ENCODE data around the gene RYR2. TPM values are rescaled to one million over a fixed set of nuclear protein-coding genes. Genes with fewer than 3 reads are reported as not detected.
"Not testable (repeated sequence)": the region's sequence is repeated elsewhere in the genome, so short reads cannot be mapped to it uniquely, and the experiment has no call there.

Gene RYR2
- total RNA-seq, 3 donors from 2014 or later = 0.16 to 0.59 (median 0.33) TPM

- no peaks in the 10 kb centered on the region for H3K27me3 ChIP-seq
- no peaks in the 10 kb centered on the region for H3K4me1 ChIP-seq
- TF ChIP-seq POLR2A (IDR thresholded peaks at IDR 0.05) (no peak), POLR2AphosphoS5 (IDR thresholded peaks at IDR 0.05) (no peak)
- TF ChIP-seq, protein P1, sequence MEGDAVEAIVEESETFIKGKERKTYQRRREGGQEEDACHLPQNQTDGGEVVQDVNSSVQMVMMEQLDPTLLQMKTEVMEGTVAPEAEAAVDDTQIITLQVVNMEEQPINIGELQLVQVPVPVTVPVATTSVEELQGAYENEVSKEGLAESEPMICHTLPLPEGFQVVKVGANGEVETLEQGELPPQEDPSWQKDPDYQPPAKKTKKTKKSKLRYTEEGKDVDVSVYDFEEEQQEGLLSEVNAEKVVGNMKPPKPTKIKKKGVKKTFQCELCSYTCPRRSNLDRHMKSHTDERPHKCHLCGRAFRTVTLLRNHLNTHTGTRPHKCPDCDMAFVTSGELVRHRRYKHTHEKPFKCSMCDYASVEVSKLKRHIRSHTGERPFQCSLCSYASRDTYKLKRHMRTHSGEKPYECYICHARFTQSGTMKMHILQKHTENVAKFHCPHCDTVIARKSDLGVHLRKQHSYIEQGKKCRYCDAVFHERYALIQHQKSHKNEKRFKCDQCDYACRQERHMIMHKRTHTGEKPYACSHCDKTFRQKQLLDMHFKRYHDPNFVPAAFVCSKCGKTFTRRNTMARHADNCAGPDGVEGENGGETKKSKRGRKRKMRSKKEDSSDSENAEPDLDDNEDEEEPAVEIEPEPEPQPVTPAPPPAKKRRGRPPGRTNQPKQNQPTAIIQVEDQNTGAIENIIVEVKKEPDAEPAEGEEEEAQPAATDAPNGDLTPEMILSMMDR (IDR thresholded peaks at IDR 0.05) = no peak
- no peak overlapping the region for H3K4me3 ChIP-seq
- intact Hi-C loops (cut with DNase I; ENCODE audit: low total_unique reads) = no loop called here
- no peaks in the 10 kb centered on the region for H3K9me3 ChIP-seq
- no peaks in the 10 kb centered on the region for H3K36me3 ChIP-seq
- no peak overlapping the region for H3K27ac ChIP-seq
- no peak for DNase-seq (ENCODE audit: low spot score in 2 of 2)
Measured at GRCh38 chr1:237141502-237141901, 99.5 kb downstream of the RYR2 start.

GRCh38 chr1:237145379-237146135 lies 103.6 kb downstream of the RYR2 start:
- H3K4me1 ChIP-seq = no peaks in the 10 kb centered on the region
- H3K4me3 ChIP-seq = no peak overlapping the region

DNA sequence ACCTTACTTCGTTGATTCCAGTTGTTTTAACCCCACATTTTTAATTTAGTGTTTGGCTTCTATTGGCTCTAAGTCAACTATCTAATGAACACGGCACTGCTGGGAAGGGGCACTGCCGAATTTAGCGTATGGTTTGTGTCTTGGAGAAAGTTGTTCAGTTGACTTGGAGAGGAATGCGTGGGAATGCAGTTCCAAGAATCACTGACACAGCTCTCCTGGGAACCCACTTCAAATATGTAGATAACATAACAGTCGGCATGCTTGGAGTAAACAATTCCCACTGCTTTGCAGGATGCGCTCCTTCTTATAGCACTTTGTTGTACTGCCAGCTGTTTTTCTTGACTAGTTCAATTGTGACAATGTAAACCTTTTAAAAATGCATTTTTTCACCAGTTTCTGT lies 104.3 kb downstream of the RYR2 start:
- no peak overlapping the region for H3K4me3 ChIP-seq
- TF ChIP-seq POLR2A (IDR thresholded peaks at IDR 0.05) (no peak), POLR2AphosphoS5 (IDR thresholded peaks at IDR 0.05) (no peak)
- TF ChIP-seq, protein P1 (IDR thresholded peaks at IDR 0.05) = no peak
- H3K27me3 ChIP-seq = no peaks in the 10 kb centered on the region
- intact Hi-C loops (cut with DNase I; ENCODE audit: low total_unique reads) = no loop called here
- DNase-seq (ENCODE audit: low spot score in 2 of 2) = no peak
- H3K9me3 ChIP-seq = no peaks in the 10 kb centered on the region
- H3K27ac ChIP-seq = no peak overlapping the region
- no peaks in the 10 kb centered on the region for H3K36me3 ChIP-seq
- H3K4me1 ChIP-seq = no peaks in the 10 kb centered on the region

More at GRCh38 chr1:237145379-237146135, 103.6 kb downstream of the RYR2 start:
- intact Hi-C loops (cut with DNase I; ENCODE audit: low total_unique reads) = no loop called here
- H3K9me3 ChIP-seq = no peaks in the 10 kb centered on the region
- no peak for DNase-seq (ENCODE audit: low spot score in 2 of 2)
- H3K27ac ChIP-seq = no peak overlapping the region
- no peak for TF ChIP-seq POLR2AphosphoS5 (IDR thresholded peaks at IDR 0.05)
- no peak for TF ChIP-seq POLR2A (IDR thresholded peaks at IDR 0.05)
- H3K36me3 ChIP-seq = no peaks in the 10 kb centered on the region
- no peaks in the 10 kb centered on the region for H3K27me3 ChIP-seq

DNA sequence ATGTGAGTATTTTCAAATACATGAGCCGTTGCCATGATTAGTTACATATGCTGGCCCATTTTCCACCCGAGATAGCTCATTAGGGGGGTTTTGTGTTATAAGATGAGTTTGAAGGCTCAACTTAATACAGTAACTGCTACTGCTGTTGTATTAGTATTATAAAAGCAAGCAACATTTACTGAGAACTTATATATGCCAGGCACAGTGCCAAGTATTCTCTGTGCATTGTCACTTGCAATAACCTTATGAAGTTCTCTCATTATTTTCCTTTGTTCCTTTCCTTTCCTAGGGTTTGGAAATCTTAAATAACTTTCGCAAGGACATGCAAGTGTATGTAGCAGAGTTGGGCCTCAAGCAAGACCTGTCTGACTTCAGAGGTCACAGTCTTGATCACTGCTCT lies 107.9 kb downstream of the RYR2 start:
- H3K9me3 ChIP-seq = no peaks in the 10 kb centered on the region
- DNase-seq (ENCODE audit: low spot score in 2 of 2) = no peak
- H3K4me3 ChIP-seq = no peak overlapping the region
- H3K27me3 ChIP-seq = no peaks in the 10 kb centered on the region
- H3K4me1 ChIP-seq = no peaks in the 10 kb centered on the region
- TF ChIP-seq POLR2A (IDR thresholded peaks at IDR 0.05) = no peak
- TF ChIP-seq, protein P1 (IDR thresholded peaks at IDR 0.05) = no peak
- no peak for TF ChIP-seq POLR2AphosphoS5 (IDR thresholded peaks at IDR 0.05)
- intact Hi-C loops (cut with DNase I; ENCODE audit: low total_unique reads) = no loop called here
- H3K27ac ChIP-seq = no peak overlapping the region
- no peaks in the 10 kb centered on the region for H3K36me3 ChIP-seq

- H3K27me3 ChIP-seq; H3K9me3 ChIP-seq; H3K27ac ChIP-seq; H3K4me1 ChIP-seq; H3K36me3 ChIP-seq; intact Hi-C loops (cut with DNase I; ENCODE audit: low total_unique reads); DNase-seq (ENCODE audit: low spot score in 2 of 2); H3K4me3 ChIP-seq: not testable (repeated sequence)
Measured at GRCh38 chr1:237151979-237152378, 110.0 kb downstream of the RYR2 start.

- Histone ChIP-seq H3K4me1 (no peaks in the 10 kb centered on the region), H3K27ac (no peak overlapping the region), H3K36me3 (no peaks in the 10 kb centered on the region), H3K9me3 (no peaks in the 10 kb centered on the region), H3K27me3 (no peaks in the 10 kb centered on the region), H3K4me3 (no peak overlapping the region)
- no peak for TF ChIP-seq POLR2AphosphoS5 (IDR thresholded peaks at IDR 0.05)
- TF ChIP-seq, protein P1 (IDR thresholded peaks at IDR 0.05) = no peak
- TF ChIP-seq POLR2A (IDR thresholded peaks at IDR 0.05) = no peak
- intact Hi-C loops (cut with DNase I; ENCODE audit: low total_unique reads) = no loop called here
- no peak for DNase-seq (ENCODE audit: low spot score in 2 of 2)
Measured at GRCh38 chr1:237152506-237153335, 110.7 kb downstream of the RYR2 start.

Data from breast epithelium (tissue), 4 donors.